22Rv1 (cell line): ENCODE data around the gene VSTM2B.

Source experiments
- CTCF ChIP-seq: fragments of 450-650 bp; IDR thresholded peaks from 2 replicates; pipeline ENCODE4 v1.5.1; 2017; ENCODE audit warnings: mild to moderate bottlenecking
- ZFX ChIP-seq: fragments of 450-650 bp; IDR thresholded peaks from 2 replicates; pipeline ENCODE4 v1.6.1; 2017; ENCODE audit warnings: antibody characterized with exemption, borderline replicate concordance

- TF ChIP-seq CTCF (no peak), ZFX (no peak)
Observed at GRCh38 chr19:29532097-29532496, 6.3 kb downstream of the VSTM2B start.
